Measurements from ENCODE around the gene ARL6IP1. TPM values are rescaled to one million over a fixed set of nuclear protein-coding genes. Genes with fewer than 3 reads are reported as not detected.
"Not testable (repeated sequence)": the region's sequence is repeated elsewhere in the genome, so short reads cannot be mapped to it uniquely, and the experiment has no call there.

ARL6IP1 gene
- total RNA-seq, 2 experiments from 2014 or later: 264 to 277 TPM

GRCh38 chr16:18776334-18776733 is 25.0 kb downstream of the ARL6IP1 start:
- POLR2A ChIA-PET; CTCF ChIA-PET; H3K27ac Mint-ChIP-seq; H3K27me3 Mint-ChIP-seq; H3K9me3 Mint-ChIP-seq; H3K4me1 Mint-ChIP-seq; DNase-seq; H3K36me3 Mint-ChIP-seq (ENCODE audit: low read depth); H3K4me3 Mint-ChIP-seq: not testable (repeated sequence)

- H3K27ac Mint-ChIP-seq; H3K9me3 Mint-ChIP-seq; H3K4me1 Mint-ChIP-seq; DNase-seq; POLR2A ChIA-PET; H3K4me3 Mint-ChIP-seq; CTCF ChIA-PET; H3K36me3 Mint-ChIP-seq (ENCODE audit: low read depth); H3K27me3 Mint-ChIP-seq: not testable (repeated sequence)
Measured at GRCh38 chr16:18774651-18775050, 26.7 kb downstream of the ARL6IP1 start.

- CTCF ChIA-PET: interaction anchor here (0.6 kb wide), 2 partner anchors 347 to 731 kb away, joined by 3 to 4 read pairs; no protein-coding TSS in a partner anchor
- H3K27ac Mint-ChIP-seq; DNase-seq; H3K9me3 Mint-ChIP-seq; H3K36me3 Mint-ChIP-seq (ENCODE audit: low read depth); H3K4me3 Mint-ChIP-seq; POLR2A ChIA-PET: not testable (repeated sequence)
- Mint-ChIP-seq H3K4me1 (peaks cover 14% of the 10 kb centered on the region), H3K27me3 (peaks cover 13% of the 10 kb centered on the region)
Measured at GRCh38 chr16:18772171-18772570, 29.2 kb downstream of the ARL6IP1 start.

DNA sequence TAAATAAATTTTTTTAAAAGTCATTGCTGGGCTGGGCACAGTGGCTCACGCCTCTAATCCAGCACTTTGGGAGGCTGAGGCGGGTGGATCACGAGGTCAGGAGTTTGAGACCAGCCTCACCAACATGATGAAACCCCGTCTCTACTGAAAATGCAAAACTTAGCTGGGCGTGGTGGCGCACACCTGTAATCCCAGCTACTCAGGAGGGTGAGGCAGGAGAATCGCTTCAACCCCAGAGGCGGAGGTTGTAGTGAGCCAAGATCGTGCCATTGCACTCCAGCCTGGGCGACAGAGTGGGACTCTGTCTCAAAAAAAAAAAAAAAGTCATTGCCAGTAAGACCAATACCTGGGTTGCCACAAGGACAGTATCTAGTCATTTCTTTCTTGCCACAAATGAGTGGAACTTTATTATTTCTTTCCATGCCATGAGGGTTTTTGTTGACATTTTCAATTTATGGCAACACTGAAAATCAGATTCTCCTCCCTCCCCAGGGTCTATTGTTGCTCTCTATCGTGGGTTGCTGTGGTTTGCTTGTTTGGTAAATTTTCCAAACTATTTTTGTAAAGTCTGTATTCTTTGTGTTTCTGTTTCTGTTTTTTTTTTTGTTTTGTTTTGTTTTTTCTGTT is 30.9 kb downstream of the ARL6IP1 start:
- CTCF ChIA-PET; DNase-seq; H3K27ac Mint-ChIP-seq; POLR2A ChIA-PET; H3K4me3 Mint-ChIP-seq; H3K36me3 Mint-ChIP-seq (ENCODE audit: low read depth); H3K9me3 Mint-ChIP-seq: not testable (repeated sequence)
- H3K27me3 Mint-ChIP-seq: peaks cover 13% of the 10 kb centered on the region
- peaks cover 16% of the 10 kb centered on the region for H3K4me1 Mint-ChIP-seq

- H3K36me3 Mint-ChIP-seq (ENCODE audit: low read depth); H3K4me3 Mint-ChIP-seq; H3K27ac Mint-ChIP-seq; H3K9me3 Mint-ChIP-seq: not testable (repeated sequence)
- Mint-ChIP-seq H3K4me1 (peaks cover 20% of the 10 kb centered on the region), H3K27me3 (peaks cover 16% of the 10 kb centered on the region)
- peak; percentile 55 for DNase-seq
- ChIA-PET POLR2A (interaction anchor here (0.6 to 2.1 kb wide), 5 partner anchors 16 to 1420 kb away, joined by 3 to 10 read pairs (median 4); partner anchors contain the start of genes ARL6IP1 and RPS15A), CTCF (interaction anchor here (0.6 to 0.9 kb wide), 2 partner anchors 23 to 212 kb away, joined by 3 to 4 read pairs; partner anchors contain the start of gene RPS15A)
Measured at GRCh38 chr16:18767217-18767616, 34.1 kb downstream of the ARL6IP1 start.

DNA sequence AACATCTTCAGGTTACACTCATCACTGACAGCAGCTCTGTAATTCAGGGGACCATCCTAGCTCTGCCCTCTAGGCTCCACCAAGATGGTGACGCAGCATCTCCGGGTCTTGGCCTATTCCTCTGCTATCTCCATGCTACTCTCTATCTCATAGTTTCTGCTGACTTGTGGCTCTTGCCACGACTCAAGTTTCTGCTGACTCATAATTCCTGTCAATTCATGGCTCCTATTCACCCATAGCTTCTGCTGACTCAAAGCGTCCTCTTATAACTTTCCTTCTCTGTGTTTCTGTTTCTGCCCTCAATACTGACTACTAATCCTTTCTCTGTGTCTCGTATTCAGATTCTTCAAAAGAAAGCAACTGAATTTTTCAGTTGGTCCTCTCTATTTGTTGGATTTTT is 38.6 kb downstream of the ARL6IP1 start:
- H3K27ac Mint-ChIP-seq; DNase-seq; H3K4me3 Mint-ChIP-seq; POLR2A ChIA-PET; CTCF ChIA-PET; H3K9me3 Mint-ChIP-seq; H3K36me3 Mint-ChIP-seq (ENCODE audit: low read depth); H3K27me3 Mint-ChIP-seq: not testable (repeated sequence)
- peaks cover 22% of the 10 kb centered on the region for H3K4me1 Mint-ChIP-seq

DNA sequence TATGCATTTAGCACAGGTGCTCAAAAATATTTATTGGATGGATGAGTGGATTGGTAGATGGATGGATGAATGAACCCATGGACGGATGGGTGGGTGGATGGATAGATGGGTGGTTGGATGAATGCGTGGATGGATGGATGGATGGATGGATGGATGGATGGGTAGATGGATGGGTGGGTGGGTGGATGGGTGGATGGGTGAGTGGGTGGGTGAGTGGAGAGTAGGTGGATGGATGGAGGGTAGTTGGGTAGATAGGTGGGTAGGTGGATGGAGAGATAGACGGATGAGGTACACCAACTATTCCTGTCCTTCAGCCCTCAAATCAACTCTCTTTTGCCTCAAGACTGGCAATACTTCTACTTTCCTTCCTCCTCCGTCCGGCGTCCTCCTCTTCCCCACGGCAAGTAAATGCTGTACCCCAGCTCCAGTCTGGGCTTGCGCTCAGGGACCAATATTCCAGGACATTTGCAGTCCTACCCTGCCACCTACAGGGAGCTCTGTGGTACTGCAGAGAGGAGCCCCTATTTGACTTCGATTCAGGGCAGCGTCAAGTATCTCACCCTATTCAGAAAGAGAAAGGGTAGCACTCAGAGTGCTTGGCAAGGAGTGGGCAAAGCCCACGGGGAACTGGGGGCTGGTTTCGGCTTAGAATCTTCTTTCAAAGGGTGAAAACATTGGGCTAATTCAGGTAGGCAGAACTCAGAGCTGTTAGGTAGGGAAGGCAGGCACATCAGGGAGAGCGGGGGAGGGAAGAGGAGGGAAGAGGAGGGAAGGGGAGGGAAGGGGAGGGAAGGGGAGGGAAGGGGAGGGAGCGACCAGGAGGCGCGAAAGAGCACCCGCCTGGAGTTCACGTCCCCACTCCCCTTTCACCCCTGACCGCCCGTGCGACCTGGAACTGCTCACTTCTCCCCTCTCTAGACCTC is 41.5 kb downstream of the ARL6IP1 start:
- CTCF ChIA-PET; H3K36me3 Mint-ChIP-seq (ENCODE audit: low read depth); H3K9me3 Mint-ChIP-seq; H3K27ac Mint-ChIP-seq; H3K27me3 Mint-ChIP-seq; POLR2A ChIA-PET: not testable (repeated sequence)
- H3K4me1 Mint-ChIP-seq: peaks cover 31% of the 10 kb centered on the region
- peak; percentile 70 for DNase-seq
- H3K4me3 Mint-ChIP-seq: peak overlapping the region; percentile 21

DNA sequence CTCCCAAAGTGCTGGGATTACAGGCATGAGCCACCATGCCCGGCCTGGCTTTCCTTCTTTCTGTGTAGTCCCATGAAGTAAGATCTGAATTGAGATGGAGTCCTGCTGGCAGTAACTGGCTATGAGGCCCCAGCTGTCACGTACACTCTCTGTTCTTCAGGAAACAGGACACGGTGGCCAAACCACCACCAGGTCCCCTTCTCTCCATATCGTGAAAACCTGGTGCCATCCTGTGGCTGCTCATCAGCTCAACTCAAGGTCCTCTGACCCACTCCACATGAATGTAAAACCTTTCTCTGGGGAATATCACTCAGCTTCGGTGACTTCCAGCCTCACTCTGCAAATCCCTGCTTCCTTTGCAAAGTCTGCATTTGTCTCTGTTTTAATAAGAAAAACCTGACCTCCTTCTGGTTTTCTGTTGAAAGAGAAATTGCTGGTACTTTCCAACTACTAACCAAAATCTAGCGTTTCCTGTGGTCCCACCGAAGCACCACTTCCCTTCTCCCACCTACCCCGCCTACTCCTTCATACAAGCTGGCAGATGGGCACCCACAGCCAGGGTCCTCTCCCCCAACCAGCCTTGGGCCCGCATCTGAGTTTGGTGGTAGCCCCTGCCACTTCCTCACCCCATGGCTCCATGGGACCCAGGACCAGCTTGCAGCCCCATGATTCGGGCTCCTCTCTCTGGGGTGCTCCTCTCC is 43.2 kb downstream of the ARL6IP1 start:
- CTCF ChIA-PET; H3K4me3 Mint-ChIP-seq; H3K9me3 Mint-ChIP-seq; H3K27me3 Mint-ChIP-seq; POLR2A ChIA-PET; H3K36me3 Mint-ChIP-seq (ENCODE audit: low read depth): not testable (repeated sequence)
- peak; percentile 28 for DNase-seq
- peak overlapping the region; percentile 35 for H3K27ac Mint-ChIP-seq
- H3K4me1 Mint-ChIP-seq: peaks cover 31% of the 10 kb centered on the region

- peak overlapping the region; percentile 32 for H3K4me3 Mint-ChIP-seq
- POLR2A ChIA-PET; H3K9me3 Mint-ChIP-seq; CTCF ChIA-PET; H3K36me3 Mint-ChIP-seq (ENCODE audit: low read depth); DNase-seq; H3K27me3 Mint-ChIP-seq: not testable (repeated sequence)
- H3K27ac Mint-ChIP-seq: peak overlapping the region; percentile 71
- peaks cover 28% of the 10 kb centered on the region for H3K4me1 Mint-ChIP-seq
Measured at GRCh38 chr16:18756639-18757038, 44.7 kb downstream of the ARL6IP1 start.

- H3K27ac Mint-ChIP-seq; CTCF ChIA-PET; DNase-seq; H3K4me3 Mint-ChIP-seq; H3K4me1 Mint-ChIP-seq; POLR2A ChIA-PET; H3K36me3 Mint-ChIP-seq (ENCODE audit: low read depth); H3K27me3 Mint-ChIP-seq; H3K9me3 Mint-ChIP-seq: not testable (repeated sequence)
Measured at GRCh38 chr16:18742870-18743269, 58.5 kb downstream of the ARL6IP1 start.

Other genes with a start within 250 kb of the ARL6IP1 start
- 100 to 1,000 TPM; 124 to 125 TPM for gene NOMO2, start 239.5 kb downstream of the ARL6IP1 start, total RNA-seq
- 1,000 to 10,000 TPM; 1,725 to 1,747 TPM for gene RPS15A, start 11.2 kb downstream of the ARL6IP1 start, total RNA-seq
- gene SMG1, start 124.9 kb upstream of the ARL6IP1 start, total RNA-seq: 100 to 1,000 TPM; 107 to 109 TPM
- not detected for gene TMC7, start 182.4 kb upstream of the ARL6IP1 start, total RNA-seq